GM12878 (cell line): Measurements from ENCODE around the gene PKP2. TPM values are rescaled to one million over a fixed set of nuclear protein-coding genes. Genes with fewer than 3 reads are reported as not detected.
A peak's percentile ranks its signal among the peaks of the same experiment; 100 is the strongest.

Experiments
- ATAC-seq: fragments of 200-7000 bp; cut with Tn5 transposase; 3 replicates; pipeline ENCODE4 v1.9.1; 2020; ENCODE audit warnings: mild to moderate bottlenecking, moderate library complexity
- BruUV-seq: library from RNA; stranded (reverse); fragments of 400-500 nt; replicated peaks from 2 replicates; lab custom pipeline; 2021; lab: Mats Ljungman, UMichigan
- CTCF ChIA-PET: fragments of 300-600 bp; sonication (Branson Sonifier 250); formaldehyde crosslinking; extraction: SDS; loops from one replicate; lab custom pipeline; 2021; ENCODE audit warnings: inconsistent platforms; lab: Yijun Ruan, JAX
- POLR2A ChIA-PET: fragments of 350-600 bp; formaldehyde crosslinking; extraction: SDS; loops from one replicate; lab custom pipeline; 2021; ENCODE audit warnings: inconsistent platforms; lab: Charles Lee
- RAD21 ChIA-PET: fragments of 300-600 bp; sonication (Branson Sonifier 250); formaldehyde crosslinking; loops from one replicate; lab custom pipeline; 2023; ENCODE audit warnings: antibody characterized with exemption; ENCODE audit not compliant: unreplicated experiment; lab: Charles Lee
- SMC1A ChIA-PET: fragments of 300-600 bp; sonication (Branson Sonifier 250); formaldehyde crosslinking; loops from one replicate; lab custom pipeline; 2023; ENCODE audit not compliant: unreplicated experiment, uncharacterized antibody; lab: Charles Lee
- DNase-seq: peaks from one replicate; pipeline ENCODE4 v3.0.0-alpha.2; 2011; ENCODE audit warnings: low read depth, low spot score
- FAIRE-seq: peaks from 3 replicates; lab custom pipeline; 2011; peaks lifted over from hg19 to GRCh38; lab: Jason Lieb, UNC
- H2AFZ ChIP-seq: 2 replicates; pipeline ENCODE4 v1.6.0; 2011; ENCODE audit warnings: low read depth, low read length, control low read depth; ENCODE audit not compliant: control insufficient read depth
- H3K27ac ChIP-seq: 2 replicates; pipeline ENCODE4 v1.5.1; 2011; ENCODE audit warnings: control low read depth; ENCODE audit not compliant: control insufficient read depth, insufficient read depth
- H3K27me3 ChIP-seq, 2 experiments: replicated peaks in 1 of 2; 2 replicates each; pipeline versions ENCODE4 v1.6.0 to v1.6.1; 2011; ENCODE audit warnings: low read length in 1 of 2; ENCODE audit not compliant: control insufficient read depth in 2 of 2, insufficient read depth in 2 of 2
- H3K36me3 ChIP-seq, 2 experiments: 2 replicates each; pipeline ENCODE4 v1.5.1; 2011; ENCODE audit warnings: low read length in 1 of 2; ENCODE audit not compliant: control insufficient read depth in 2 of 2, insufficient read depth in 2 of 2
- H3K4me1 ChIP-seq: 2 replicates; pipeline ENCODE4 v1.6.1; 2011; ENCODE audit warnings: mild to moderate bottlenecking, low read length, moderate library complexity, mixed read lengths; ENCODE audit not compliant: control insufficient read depth, insufficient read depth
- H3K4me2 ChIP-seq: 2 replicates; pipeline ENCODE4 v1.6.0; 2011; ENCODE audit warnings: control low read depth; ENCODE audit not compliant: control insufficient read depth, insufficient read depth
- H3K4me3 ChIP-seq: fragments of 200-600 bp; sonication (generic); 2 replicates; pipeline ENCODE4 v1.5.1; 2016
- H3K79me2 ChIP-seq: 2 replicates; pipeline ENCODE4 v1.6.0; 2011; ENCODE audit warnings: low read length; ENCODE audit not compliant: control insufficient read depth, insufficient read depth
- H3K9ac ChIP-seq: 2 replicates; pipeline ENCODE4 v1.8.0; 2011; ENCODE audit warnings: low read length, control low read depth, mixed read lengths; ENCODE audit not compliant: control insufficient read depth, insufficient read depth
- H3K9me3 ChIP-seq: replicated peaks from 3 replicates; pipeline ENCODE4 v1.5.1; 2011; ENCODE audit warnings: mild to moderate bottlenecking, low read length; ENCODE audit not compliant: control insufficient read depth, insufficient read depth
- H4K20me1 ChIP-seq: 2 replicates; pipeline ENCODE4 v1.6.0; 2011; ENCODE audit not compliant: control insufficient read depth, insufficient read depth
- ATF7 ChIP-seq: fragments of 450-650 bp; IDR thresholded peaks from 2 replicates; pipeline ENCODE4 v1.6.1; 2016; ENCODE audit warnings: low read depth, mild to moderate bottlenecking
- DPF2 ChIP-seq: fragments of 450-650 bp; IDR thresholded peaks from 2 replicates; pipeline ENCODE4 v1.6.1; 2017; ENCODE audit warnings: mild to moderate bottlenecking
- HDAC6 ChIP-seq: fragments of 200-600 bp; sonication (generic); IDR thresholded peaks from one replicate; pipeline ENCODE4 v1.8.0; 2017; ENCODE audit warnings: antibody characterized with exemption; ENCODE audit not compliant: unreplicated experiment
- IRF5 ChIP-seq: fragments of 450-650 bp; IDR thresholded peaks from 2 replicates; pipeline ENCODE4 v1.6.1; 2017; ENCODE audit warnings: borderline replicate concordance
- TBL1XR1 ChIP-seq: IDR thresholded peaks from 2 replicates; pipeline ENCODE4 v1.6.1; 2012; ENCODE audit warnings: low read depth, low read length, improper control_type of control experiment
- WGBS: methylation state at CpG from one replicate; pipeline ENCODE4 v1.1.6; 2016; ENCODE audit warnings: low lambda C conversion rate; ENCODE audit not compliant: insufficient replicate concordance, insufficient coverage; ENCODE audit errors: missing lambda C conversion rate; 5-methylcytosine and 5-hydroxymethylcytosine counted together
- in situ Hi-C: fragments of 300-500 bp; cut with MboI; formaldehyde crosslinking; loops from 9 replicates; pipeline ENCODE4 v1.14.3; 2018; ENCODE audit warnings: mixed read lengths
- intact Hi-C: fragments of 100-400 bp; cut with micrococcal nuclease; formaldehyde crosslinking; loops from one replicate; pipeline ENCODE4 v1.14.2; 2022; ENCODE audit not compliant: unreplicated experiment
- polyA plus RNA-seq, 11 experiments: library from polyadenylated mRNA; depleted of rRNA in 4 of 11; unstranded in 6 of 11; stranded (reverse) in 5 of 11; fragments of >200 nt; fragmentation: Nextera tagmentation in 4 of 11; fragmentation: Illumina TruSeq in 1 of 11; extraction: Ambion mirVana in 4 of 11; extraction: Trizol in 1 of 11; gene quantifications; 1 replicate in 1 of 11; 2 replicates in 10 of 11; pipeline versions ENCODE4 v1.2.1 to v1.2.3, GENCODE V29; 2011 to 2016; ENCODE audit warnings: inconsistent platforms in 2 of 11, missing spikeins in 2 of 11, low read depth in 1 of 11
- total RNA-seq, 4 experiments: library from RNA; depleted of rRNA in 3 of 4; stranded (reverse); fragments of >200 nt in 3 of 4; fragmentation: Illumina TruSeq in 1 of 4; extraction: Trizol in 1 of 4; gene quantifications; 2 replicates each; pipeline versions ENCODE4 v1.2.1 to v1.2.3, GENCODE V29; 2013 to 2021

The PKP2 gene
- total and polyA plus RNA-seq, 10 of the 15 experiments (the other 5 are each of a cell fraction or from before 2014, with no cell fraction given) = 0.02 to 4.1 (median 0.07) TPM; not detected in 4

- SMC1A ChIA-PET = interaction anchor here (0.7 to 3.2 kb wide), 6 partner anchors 73 to 303 kb away, joined by 3 to 67 read pairs (median 12); no protein-coding TSS in a partner anchor
- Histone ChIP-seq H3K27me3 (no peaks in the 10 kb centered on the region), H2AFZ (no peak overlapping the region), H3K9me3 (no peaks in the 10 kb centered on the region), H3K79me2 (peaks cover 22% of the 10 kb centered on the region), H3K4me1 (no peaks in the 10 kb centered on the region)
- RAD21 ChIA-PET = interaction anchor here (1.2 to 4.8 kb wide), 4 partner anchors 290 to 1268 kb away, joined by 3 to 82 read pairs (median 66); partner anchors contain the start of gene ALG10
- POLR2A ChIA-PET = no interaction called here
- peak; percentile 38; the same call in 1 of the 2 replicates for TF ChIP-seq ATF7
- no peak for TF ChIP-seq TBL1XR1
- no peak for TF ChIP-seq IRF5
- no peak for TF ChIP-seq DPF2
- no peak for TF ChIP-seq HDAC6
- TF ChIP-seq, all 136 proteins: peak for 1
- peak overlapping the region; percentile 93; the same call in 1 of the 2 replicates for H3K9ac ChIP-seq
- no peak for FAIRE-seq
- no peak for ATAC-seq
- in situ Hi-C loops = loop anchor here (5.0 to 25.0 kb wide), 4 partner anchors 296 to 1609 kb away; no protein-coding TSS in a partner anchor
- H3K4me2 ChIP-seq = peak overlapping the region; percentile 92
- 98% methylated on average over 4 of the region's 4 CpGs for WGBS
- BruUV-seq = no TSS peak
- intact Hi-C loops = loop anchor here (2.0 to 10.0 kb wide), 2 partner anchors 389 to 1101 kb away; no protein-coding TSS in a partner anchor
- DNase-seq = no peak
- peak overlapping the region; percentile 89; the same call in 1 of the 2 replicates for H3K27ac ChIP-seq
- CTCF ChIA-PET = interaction anchor here (1.1 to 5.0 kb wide), 7 partner anchors 8 to 1268 kb away, joined by 3 to 110 read pairs (median 26); partner anchors contain the start of gene ALG10
- no peaks in the 10 kb centered on the region for H4K20me1 ChIP-seq
- peak overlapping the region; percentile 77; the same call in 1 of the 2 replicates for H3K4me3 ChIP-seq
- H3K36me3 ChIP-seq = peaks cover 1 to 4% of the 10 kb centered on the region in 2 experiments
Observed at GRCh38 chr12:32753605-32754004, 143.0 kb downstream of the PKP2 start.
